VCaP (cell line): ENCODE results near the gene MICAL1.

Source experiments
- H3K27ac ChIP-seq: fragments of 450-650 bp; 2 replicates; pipeline ENCODE4 v1.5.1; 2017
- TF ChIP-seq, protein P1 (sequence below): fragments of 450-650 bp; conservative IDR thresholded peaks from 2 replicates; pipeline ENCODE4 v1.5.1; 2017; ENCODE audit warnings: mild to moderate bottlenecking, moderate library complexity

MICAL1 gene

DNA sequence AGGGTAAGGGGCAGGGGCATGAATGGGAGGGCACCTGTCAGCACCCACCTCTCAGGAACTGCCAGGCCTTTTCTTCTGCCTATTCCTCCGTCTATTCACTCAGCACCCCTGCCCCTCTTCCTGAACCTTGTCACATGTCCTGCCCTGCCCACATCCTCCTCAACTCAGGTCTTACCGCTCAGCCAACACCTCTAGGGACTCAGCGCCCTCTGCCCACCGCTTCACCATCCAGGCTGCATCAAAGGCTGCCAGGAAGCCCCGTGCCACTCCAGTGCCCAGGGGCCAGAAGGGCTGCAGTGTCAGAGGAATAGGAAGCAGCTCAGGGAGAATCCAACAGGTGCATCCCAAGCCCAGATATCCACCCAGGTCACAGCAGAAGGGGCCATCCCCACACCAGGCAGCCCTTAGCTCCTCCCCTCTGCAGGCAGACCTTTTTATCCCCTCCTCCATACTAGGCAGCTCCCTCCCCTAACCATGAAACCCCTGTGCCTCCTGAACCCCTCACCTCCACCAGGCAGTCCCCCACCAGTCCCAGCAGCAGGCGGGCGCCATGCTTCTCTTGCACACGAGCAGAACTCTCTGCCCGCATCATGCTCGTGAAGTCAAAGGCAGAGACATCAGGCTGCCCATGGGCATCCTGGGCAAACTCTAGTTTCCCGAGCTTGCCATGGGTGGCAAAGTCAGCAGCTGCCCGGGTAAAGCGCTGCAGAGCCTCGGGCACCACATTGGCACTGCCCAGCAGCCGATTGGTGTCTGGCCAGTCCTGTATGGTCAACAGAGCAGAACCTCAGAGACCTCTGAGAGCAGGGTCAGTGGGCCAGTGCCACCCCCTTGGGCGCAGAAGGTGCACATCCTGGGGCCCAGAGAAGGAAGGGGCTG, 5.5 kb downstream of the MICAL1 start:
- TF ChIP-seq, protein P1, sequence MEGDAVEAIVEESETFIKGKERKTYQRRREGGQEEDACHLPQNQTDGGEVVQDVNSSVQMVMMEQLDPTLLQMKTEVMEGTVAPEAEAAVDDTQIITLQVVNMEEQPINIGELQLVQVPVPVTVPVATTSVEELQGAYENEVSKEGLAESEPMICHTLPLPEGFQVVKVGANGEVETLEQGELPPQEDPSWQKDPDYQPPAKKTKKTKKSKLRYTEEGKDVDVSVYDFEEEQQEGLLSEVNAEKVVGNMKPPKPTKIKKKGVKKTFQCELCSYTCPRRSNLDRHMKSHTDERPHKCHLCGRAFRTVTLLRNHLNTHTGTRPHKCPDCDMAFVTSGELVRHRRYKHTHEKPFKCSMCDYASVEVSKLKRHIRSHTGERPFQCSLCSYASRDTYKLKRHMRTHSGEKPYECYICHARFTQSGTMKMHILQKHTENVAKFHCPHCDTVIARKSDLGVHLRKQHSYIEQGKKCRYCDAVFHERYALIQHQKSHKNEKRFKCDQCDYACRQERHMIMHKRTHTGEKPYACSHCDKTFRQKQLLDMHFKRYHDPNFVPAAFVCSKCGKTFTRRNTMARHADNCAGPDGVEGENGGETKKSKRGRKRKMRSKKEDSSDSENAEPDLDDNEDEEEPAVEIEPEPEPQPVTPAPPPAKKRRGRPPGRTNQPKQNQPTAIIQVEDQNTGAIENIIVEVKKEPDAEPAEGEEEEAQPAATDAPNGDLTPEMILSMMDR, result no peak
- H3K27ac ChIP-seq, result no peak overlapping the region

GRCh38 chr6:109449064-109449794, 6.3 kb downstream of the MICAL1 start:
- TF ChIP-seq, protein P1, result 0 out of 2 replicates have a peak, but pooled peaks have one; percentile 6
- H3K27ac ChIP-seq, result no peak overlapping the region

GRCh38 chr6:109448615-109449014, 7.0 kb downstream of the MICAL1 start:
- no peak overlapping the region for H3K27ac ChIP-seq
- TF ChIP-seq, protein P1, result no peak

DNA sequence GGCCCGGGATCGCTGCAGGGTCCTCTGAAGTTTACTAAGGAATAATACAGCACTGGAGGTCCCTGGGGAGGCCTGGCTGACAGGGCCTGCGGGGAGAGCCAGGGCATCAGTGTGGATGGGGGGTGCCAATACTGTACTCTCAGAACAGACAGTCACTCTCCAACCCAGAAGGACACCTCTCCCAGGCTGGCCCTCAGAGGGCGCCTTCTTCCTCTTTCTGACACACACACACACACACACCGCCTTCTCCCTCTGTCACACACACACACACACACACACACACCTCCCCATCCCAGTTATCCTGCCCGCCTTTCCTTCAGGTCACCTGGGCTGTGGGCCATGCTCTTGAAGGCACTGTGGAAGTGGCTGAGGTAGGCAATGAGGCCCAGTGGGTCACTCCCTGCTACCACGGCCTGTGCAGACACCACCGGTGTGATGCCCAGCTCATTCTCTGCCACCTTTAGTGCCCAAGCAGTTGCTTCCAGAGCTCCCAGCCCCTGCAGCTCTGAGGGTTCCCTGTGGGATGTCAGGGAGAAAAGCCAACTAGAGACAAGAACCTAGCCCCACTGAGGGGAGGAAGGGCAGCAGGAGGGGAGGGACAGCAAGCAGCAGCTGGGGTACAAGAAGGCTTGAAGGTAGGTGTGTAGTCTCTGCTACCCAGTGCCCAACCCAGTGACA, 7.6 kb downstream of the MICAL1 start:
- TF ChIP-seq, protein P1, result no peak
- H3K27ac ChIP-seq, result no peak overlapping the region

GRCh38 chr6:109447087-109447486, 8.5 kb downstream of the MICAL1 start:
- H3K27ac ChIP-seq, result no peak overlapping the region
- TF ChIP-seq, protein P1, result no peak

DNA sequence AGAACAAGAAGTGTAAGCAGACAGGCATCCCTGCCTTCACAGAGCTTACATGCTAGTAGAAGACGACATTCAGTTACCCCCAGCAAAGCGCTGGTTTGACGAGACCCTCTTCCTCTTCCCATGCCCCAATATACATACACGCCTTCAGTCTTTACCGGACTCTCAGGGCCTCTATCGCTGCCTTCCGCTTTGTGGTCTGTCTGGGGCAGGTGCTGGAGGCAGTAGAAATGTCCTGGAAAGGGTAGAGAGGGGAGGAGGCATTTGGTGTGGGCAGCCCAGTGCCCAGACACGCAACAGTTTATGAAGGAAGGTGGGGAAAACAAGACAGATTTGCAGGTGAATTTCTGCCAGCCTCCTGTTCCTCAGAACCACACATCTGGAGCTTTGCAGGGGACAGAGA, 9.0 kb downstream of the MICAL1 start:
- no peak overlapping the region for H3K27ac ChIP-seq
- TF ChIP-seq, protein P1, result no peak

DNA sequence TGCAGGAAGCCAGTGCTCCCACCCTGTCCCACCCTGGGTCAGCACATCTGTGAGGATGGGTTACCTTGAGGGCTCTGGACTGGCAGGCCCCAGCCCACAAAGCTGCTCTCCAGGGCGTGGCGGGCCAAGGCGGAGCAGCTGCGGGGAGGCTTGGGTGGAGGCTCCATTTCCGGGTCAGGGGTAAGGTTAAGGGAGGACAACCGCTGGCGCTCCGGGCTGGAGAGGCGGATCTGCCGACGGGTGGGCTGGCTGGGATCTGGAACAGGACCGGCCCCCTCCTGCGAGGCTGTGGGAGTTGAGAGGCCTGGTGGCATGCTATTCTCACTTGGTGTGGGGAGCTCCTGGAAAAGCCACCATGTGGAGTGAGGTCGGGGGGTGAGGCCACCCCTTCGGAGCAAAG, 9.5 kb downstream of the MICAL1 start:
- TF ChIP-seq, protein P1, result no peak
- no peak overlapping the region for H3K27ac ChIP-seq
